MCF 10A (cell line): ENCODE measurements around the gene VEGFA. TPM values are rescaled to one million over a fixed set of nuclear protein-coding genes. Genes with fewer than 3 reads are reported as not detected.

Experiments used
- BruUV-seq: library from RNA; stranded (reverse); fragments of 400-500 nt; replicated peaks from 2 replicates; lab custom pipeline; 2021; lab: Mats Ljungman, UMichigan
- CTCF ChIA-PET: fragments of 300-600 bp; sonication (Branson Sonifier 250); formaldehyde crosslinking; extraction: SDS; loops from one replicate; lab custom pipeline; 2021; ENCODE audit warnings: antibody characterized with exemption, inconsistent platforms; lab: Yijun Ruan, JAX
- POLR2A ChIA-PET: fragments of 300-600, 350-650 bp; sonication (Branson Sonifier 250); formaldehyde crosslinking; extraction: SDS; loops from one replicate; lab custom pipeline; 2020; ENCODE audit warnings: antibody characterized with exemption, inconsistent platforms; lab: Yijun Ruan, JAX
- DNase-seq: peaks from one replicate; pipeline ENCODE4 v3.0.0-alpha.2; 2018; ENCODE audit not compliant: unreplicated experiment
- H3K27ac Mint-ChIP-seq: one replicate; pipeline ENCODE4 v1.8.0; 2022; ENCODE audit warnings: mild to moderate bottlenecking, low read depth, mixed read lengths; ENCODE audit not compliant: unreplicated experiment
- H3K27me3 Mint-ChIP-seq: one replicate; pipeline ENCODE4 v1.8.0; 2022; ENCODE audit warnings: mixed read lengths; ENCODE audit not compliant: insufficient read depth, unreplicated experiment
- H3K36me3 Mint-ChIP-seq: one replicate; pipeline ENCODE4 v1.8.0; 2022; ENCODE audit warnings: mild to moderate bottlenecking, moderate library complexity, mixed read lengths; ENCODE audit not compliant: insufficient read depth, unreplicated experiment
- H3K4me1 Mint-ChIP-seq: one replicate; pipeline ENCODE4 v1.8.0; 2022; ENCODE audit warnings: mixed read lengths; ENCODE audit not compliant: insufficient read depth, unreplicated experiment
- H3K4me3 Mint-ChIP-seq: one replicate; pipeline ENCODE4 v1.8.0; 2022; ENCODE audit warnings: mild to moderate bottlenecking, moderate library complexity, mixed read lengths; ENCODE audit not compliant: unreplicated experiment
- H3K9me3 Mint-ChIP-seq: one replicate; pipeline ENCODE4 v1.8.0; 2022; ENCODE audit warnings: mixed read lengths; ENCODE audit not compliant: unreplicated experiment
- CTCF ChIP-seq: fragments of 200-600 bp; IDR thresholded peaks from one replicate; pipeline ENCODE4 v1.8.0; 2022; ENCODE audit warnings: antibody characterized with exemption, mild to moderate bottlenecking; ENCODE audit not compliant: unreplicated experiment
- intact Hi-C: fragments of 100-400 bp; cut with micrococcal nuclease; formaldehyde crosslinking; loops from 2 replicates; pipeline ENCODE4 v1.14.1; 2022
- total RNA-seq: library from RNA; stranded (reverse); gene quantifications from 2 replicates; pipeline ENCODE4 v1.2.3, GENCODE V29; 2022

The VEGFA gene
- total RNA-seq, 1 experiment from 2014 or later = 265 TPM

- intact Hi-C loops = loop anchor here (1.0 kb wide), 2 partner anchors 59 to 284 kb away; no protein-coding TSS in a partner anchor
- Mint-ChIP-seq H3K27me3 (peaks cover 6% of the 10 kb centered on the region), H3K36me3 (no peaks in the 10 kb centered on the region), H3K9me3 (no peaks in the 10 kb centered on the region), H3K27ac (no peak overlapping the region), H3K4me3 (peak overlapping the region; percentile 42), H3K4me1 (peaks cover 33% of the 10 kb centered on the region)
- BruUV-seq = no TSS peak
- TF ChIP-seq CTCF = no peak
- CTCF ChIA-PET = interaction anchor here (0.7 to 3.0 kb wide), 6 partner anchors 32 to 353 kb away, joined by 3 to 41 read pairs (median 13); partner anchors contain the start of gene VEGFA
- no peak for DNase-seq
- POLR2A ChIA-PET = interaction anchor here (0.5 to 2.6 kb wide), 14 partner anchors 12 to 520 kb away, joined by 3 to 55 read pairs (median 6); partner anchors contain the start of genes GTPBP2, MRPS18A and VEGFA
Measured at GRCh38 chr6:43725643-43726580, 44.1 kb upstream of the VEGFA start.

- no peak for DNase-seq
- H3K27me3 Mint-ChIP-seq = no peaks in the 10 kb centered on the region
- ChIA-PET CTCF (interaction anchor here (1.0 to 1.6 kb wide), 3 partner anchors 21 to 347 kb away, joined by 4 read pairs; partner anchors contain the start of gene VEGFA), POLR2A (interaction anchor here (0.7 kb wide), 1 partner anchor 762 kb away, joined by 3 read pairs; no protein-coding TSS in a partner anchor)
- no peak for TF ChIP-seq CTCF
- intact Hi-C loops = no loop called here
- no TSS peak for BruUV-seq
- no peak overlapping the region for H3K4me3 Mint-ChIP-seq
- H3K4me1 Mint-ChIP-seq = peaks cover 33% of the 10 kb centered on the region
- peaks cover 14% of the 10 kb centered on the region for H3K9me3 Mint-ChIP-seq
- H3K27ac Mint-ChIP-seq = no peak overlapping the region
- no peaks in the 10 kb centered on the region for H3K36me3 Mint-ChIP-seq
Measured at GRCh38 chr6:43727634-43728033, 42.4 kb upstream of the VEGFA start.

GRCh38 chr6:43728586-43728985 lies 41.4 kb upstream of the VEGFA start:
- no peak overlapping the region for H3K27ac Mint-ChIP-seq
- no peaks in the 10 kb centered on the region for H3K36me3 Mint-ChIP-seq
- DNase-seq = peak; percentile 21
- H3K27me3 Mint-ChIP-seq = no peaks in the 10 kb centered on the region
- CTCF ChIA-PET = interaction anchor here (0.6 to 1.7 kb wide), 5 partner anchors 20 to 346 kb away, joined by 3 to 5 read pairs (median 4); partner anchors contain the start of gene VEGFA
- no peak overlapping the region for H3K4me3 Mint-ChIP-seq
- BruUV-seq = no TSS peak
- H3K9me3 Mint-ChIP-seq = peaks cover 14% of the 10 kb centered on the region
- intact Hi-C loops = no loop called here
- no peak for TF ChIP-seq CTCF
- peaks cover 30% of the 10 kb centered on the region for H3K4me1 Mint-ChIP-seq
- POLR2A ChIA-PET = interaction anchor here (0.7 to 0.8 kb wide), 3 partner anchors 42 to 763 kb away, joined by 3 to 5 read pairs (median 3); partner anchors contain the start of gene VEGFA

- no peak for DNase-seq
- Mint-ChIP-seq H3K9me3 (peaks cover 14% of the 10 kb centered on the region), H3K27ac (no peak overlapping the region), H3K4me3 (no peak overlapping the region), H3K27me3 (no peaks in the 10 kb centered on the region), H3K36me3 (no peaks in the 10 kb centered on the region), H3K4me1 (peaks cover 25% of the 10 kb centered on the region)
- intact Hi-C loops = no loop called here
- POLR2A ChIA-PET = no interaction called here
- CTCF ChIA-PET = interaction anchor here (1.7 kb wide), 1 partner anchor 39 kb away, joined by 5 read pairs; no protein-coding TSS in a partner anchor
- TF ChIP-seq CTCF = no peak
- no TSS peak for BruUV-seq
Measured at GRCh38 chr6:43729537-43729936, 40.5 kb upstream of the VEGFA start.
